ENCODE measurements around the gene AFAP1.

- TF ChIP-seq ZBTB11 (tag by site-specific recombination; conservative IDR thresholded peaks at IDR 0.05; ENCODE audit: low read depth) (no peak), ZNF184 (tag by site-specific recombination; IDR thresholded peaks at IDR 0.05) (no peak), CTCF (tag by site-specific recombination; IDR thresholded peaks at IDR 0.05) (no peak), ZNF580 (tag by site-specific recombination; IDR thresholded peaks at IDR 0.05) (no peak)
Measured at GRCh38 chr4:7964890-7965662, 25.4 kb upstream of the AFAP1 start.
